ENCODE measurements around the gene SRP68.
"Not testable (repeated sequence)": the region's sequence is repeated elsewhere in the genome, so short reads cannot be mapped to it uniquely, and the experiment has no call there.

Gene SRP68

GRCh38 chr17:76050538-76051467 lies 21.5 kb downstream of the SRP68 start:
- Mint-ChIP-seq H3K4me3 (no peak overlapping the region), H3K4me1 (ENCODE audit: low read depth) (peaks cover 13% of the 10 kb centered on the region), H3K27me3 (ENCODE audit: low read depth) (no peaks in the 10 kb centered on the region), H3K36me3 (ENCODE audit: low read depth) (peaks cover 50% of the 10 kb centered on the region), H3K27ac (no peak overlapping the region), H3K9me3 (no peaks in the 10 kb centered on the region)
- no peak for DNase-seq (ENCODE audit: low spot score)

- no peak for DNase-seq (ENCODE audit: low spot score)
- H3K4me1 Mint-ChIP-seq (ENCODE audit: low read depth), result peaks cover 13% of the 10 kb centered on the region
- no peaks in the 10 kb centered on the region for H3K9me3 Mint-ChIP-seq
- H3K27me3 Mint-ChIP-seq (ENCODE audit: low read depth), result no peaks in the 10 kb centered on the region
- peaks cover 56% of the 10 kb centered on the region for H3K36me3 Mint-ChIP-seq (ENCODE audit: low read depth)
- no peak overlapping the region for H3K4me3 Mint-ChIP-seq
- no peak overlapping the region for H3K27ac Mint-ChIP-seq
Measured at GRCh38 chr17:76049836-76050537, 22.3 kb downstream of the SRP68 start.

- H3K4me1 Mint-ChIP-seq (ENCODE audit: low read depth), result peaks cover 13% of the 10 kb centered on the region
- peak overlapping the region; percentile 58 for H3K27ac Mint-ChIP-seq
- no peak for DNase-seq (ENCODE audit: low spot score)
- no peak overlapping the region for H3K4me3 Mint-ChIP-seq
- no peaks in the 10 kb centered on the region for H3K9me3 Mint-ChIP-seq
- H3K27me3 Mint-ChIP-seq (ENCODE audit: low read depth), result no peaks in the 10 kb centered on the region
- peaks cover 60% of the 10 kb centered on the region for H3K36me3 Mint-ChIP-seq (ENCODE audit: low read depth)
Measured at GRCh38 chr17:76049239-76049638, 23.1 kb downstream of the SRP68 start.

DNA sequence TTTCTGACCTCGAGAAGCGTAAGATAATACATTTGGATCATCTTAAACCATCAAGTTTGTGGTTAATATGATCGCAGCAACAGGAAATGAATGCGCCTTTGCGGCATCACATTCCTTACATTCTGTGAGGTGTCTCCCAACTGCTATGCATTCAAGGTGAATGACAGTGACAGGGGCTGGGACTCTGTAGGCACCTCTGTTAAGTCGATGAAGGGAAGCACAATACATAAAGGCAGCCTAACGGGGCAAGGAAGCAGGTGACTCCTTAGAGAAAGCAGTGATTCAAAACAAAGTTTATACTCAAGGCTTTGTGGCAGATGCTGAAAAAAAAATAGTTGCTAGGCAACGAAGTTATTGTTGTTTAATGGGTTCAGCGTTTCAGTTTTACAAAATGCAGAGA lies 23.6 kb downstream of the SRP68 start:
- Mint-ChIP-seq H3K4me1 (ENCODE audit: low read depth) (peaks cover 8% of the 10 kb centered on the region), H3K4me3 (no peak overlapping the region), H3K9me3 (no peaks in the 10 kb centered on the region), H3K36me3 (ENCODE audit: low read depth) (peaks cover 60% of the 10 kb centered on the region), H3K27me3 (ENCODE audit: low read depth) (no peaks in the 10 kb centered on the region), H3K27ac (peak overlapping the region; percentile 58)
- no peak for DNase-seq (ENCODE audit: low spot score)

GRCh38 chr17:76048025-76048605 lies 24.2 kb downstream of the SRP68 start:
- peaks cover 5% of the 10 kb centered on the region for H3K4me1 Mint-ChIP-seq (ENCODE audit: low read depth)
- H3K36me3 Mint-ChIP-seq (ENCODE audit: low read depth), result peaks cover 59% of the 10 kb centered on the region
- peak overlapping the region; percentile 16 for H3K27ac Mint-ChIP-seq
- no peak overlapping the region for H3K4me3 Mint-ChIP-seq
- H3K9me3 Mint-ChIP-seq, result no peaks in the 10 kb centered on the region
- DNase-seq (ENCODE audit: low spot score), result no peak
- H3K27me3 Mint-ChIP-seq (ENCODE audit: low read depth), result no peaks in the 10 kb centered on the region

- no peaks in the 10 kb centered on the region for H3K27me3 Mint-ChIP-seq (ENCODE audit: low read depth)
- DNase-seq (ENCODE audit: low spot score), result no peak
- no peak overlapping the region for H3K4me3 Mint-ChIP-seq
- H3K9me3 Mint-ChIP-seq, result no peaks in the 10 kb centered on the region
- no peak overlapping the region for H3K27ac Mint-ChIP-seq
- peaks cover 5% of the 10 kb centered on the region for H3K4me1 Mint-ChIP-seq (ENCODE audit: low read depth)
- H3K36me3 Mint-ChIP-seq (ENCODE audit: low read depth), result peaks cover 65% of the 10 kb centered on the region
Measured at GRCh38 chr17:76046064-76046463, 26.3 kb downstream of the SRP68 start.

DNA sequence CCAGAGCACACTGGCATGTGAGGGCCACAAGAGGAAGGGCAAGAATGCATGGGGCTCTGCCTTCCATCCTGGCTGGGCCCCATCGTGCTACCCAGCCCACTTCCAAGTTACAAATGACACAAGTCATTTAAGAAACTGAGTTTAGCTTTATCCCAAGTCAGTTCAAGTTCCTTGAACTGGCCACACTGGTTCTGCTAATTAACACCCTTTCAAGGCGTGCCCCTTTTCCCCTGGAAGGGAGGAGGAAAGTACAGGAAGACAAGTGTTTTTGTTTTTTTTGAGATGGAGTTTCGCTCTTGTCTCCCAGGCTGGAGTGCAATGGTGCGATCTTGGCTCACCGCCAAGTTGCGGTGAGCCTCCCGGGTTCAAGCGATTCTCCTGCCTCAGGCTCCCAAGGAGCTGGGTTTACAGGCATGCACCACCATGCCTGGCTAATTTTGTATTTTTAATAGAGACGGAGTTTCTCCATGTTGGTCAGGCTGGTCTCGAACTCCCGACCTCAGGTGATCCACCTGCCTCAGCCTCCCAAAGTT lies 27.8 kb downstream of the SRP68 start:
- not testable (repeated sequence) for H3K27me3 Mint-ChIP-seq (ENCODE audit: low read depth); DNase-seq (ENCODE audit: low spot score); H3K9me3 Mint-ChIP-seq; H3K4me3 Mint-ChIP-seq; H3K4me1 Mint-ChIP-seq (ENCODE audit: low read depth); H3K27ac Mint-ChIP-seq
- H3K36me3 Mint-ChIP-seq (ENCODE audit: low read depth), result peaks cover 64% of the 10 kb centered on the region

DNA sequence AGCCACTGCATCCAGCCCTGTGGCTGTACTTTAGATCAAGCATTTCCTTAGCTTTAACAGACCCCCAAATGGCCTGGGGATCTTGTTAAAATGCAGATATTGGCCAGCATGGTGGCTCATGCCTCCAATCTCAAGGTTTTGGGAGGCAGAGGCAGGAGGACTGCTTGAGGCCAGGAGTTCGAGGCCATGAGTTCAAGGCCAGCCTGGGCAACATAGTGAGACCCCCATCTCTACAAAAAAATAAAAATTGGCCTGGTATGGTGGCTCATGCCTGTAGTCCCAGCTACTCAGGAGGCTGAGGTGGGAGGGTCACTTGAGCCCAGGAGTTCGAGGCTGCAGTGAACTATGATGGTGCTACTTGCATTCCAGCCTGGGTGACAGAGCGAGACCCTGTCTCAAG lies 29.4 kb downstream of the SRP68 start:
- H3K27ac Mint-ChIP-seq; H3K9me3 Mint-ChIP-seq; H3K4me3 Mint-ChIP-seq; H3K4me1 Mint-ChIP-seq (ENCODE audit: low read depth); DNase-seq (ENCODE audit: low spot score); H3K27me3 Mint-ChIP-seq (ENCODE audit: low read depth): not testable (repeated sequence)
- H3K36me3 Mint-ChIP-seq (ENCODE audit: low read depth), result peaks cover 65% of the 10 kb centered on the region

GRCh38 chr17:76040376-76040775 lies 31.9 kb downstream of the SRP68 start:
- peaks cover 53% of the 10 kb centered on the region for H3K36me3 Mint-ChIP-seq (ENCODE audit: low read depth)

GRCh38 chr17:76039121-76039520 lies 33.2 kb downstream of the SRP68 start:
- DNase-seq (ENCODE audit: low spot score), result no peak
- Mint-ChIP-seq H3K36me3 (ENCODE audit: low read depth) (peaks cover 43% of the 10 kb centered on the region), H3K4me1 (ENCODE audit: low read depth) (peaks cover 3% of the 10 kb centered on the region), H3K4me3 (no peak overlapping the region), H3K27ac (no peak overlapping the region), H3K9me3 (no peaks in the 10 kb centered on the region), H3K27me3 (ENCODE audit: low read depth) (no peaks in the 10 kb centered on the region)

More at GRCh38 chr17:76040376-76040775, 31.9 kb downstream of the SRP68 start:
- DNase-seq (ENCODE audit: low spot score), result no peak
- Mint-ChIP-seq H3K4me1 (ENCODE audit: low read depth) (peaks cover 3% of the 10 kb centered on the region), H3K27ac (no peak overlapping the region), H3K27me3 (ENCODE audit: low read depth) (no peaks in the 10 kb centered on the region), H3K9me3 (no peaks in the 10 kb centered on the region), H3K4me3 (no peak overlapping the region)

GRCh38 chr17:76038050-76038449 lies 34.3 kb downstream of the SRP68 start:
- Mint-ChIP-seq H3K36me3 (ENCODE audit: low read depth) (peaks cover 35% of the 10 kb centered on the region), H3K27ac (no peak overlapping the region), H3K4me3 (no peak overlapping the region), H3K4me1 (ENCODE audit: low read depth) (peaks cover 3% of the 10 kb centered on the region), H3K27me3 (ENCODE audit: low read depth) (no peaks in the 10 kb centered on the region), H3K9me3 (no peaks in the 10 kb centered on the region)
- DNase-seq (ENCODE audit: low spot score), result no peak

- Mint-ChIP-seq H3K27ac (no peak overlapping the region), H3K27me3 (ENCODE audit: low read depth) (no peaks in the 10 kb centered on the region), H3K4me3 (no peak overlapping the region), H3K4me1 (ENCODE audit: low read depth) (peaks cover 3% of the 10 kb centered on the region), H3K9me3 (no peaks in the 10 kb centered on the region), H3K36me3 (ENCODE audit: low read depth) (peaks cover 30% of the 10 kb centered on the region)
- no peak for DNase-seq (ENCODE audit: low spot score)
Measured at GRCh38 chr17:76036497-76037261, 35.6 kb downstream of the SRP68 start.

All from T-helper 2 cell treated with Interferon-gamma antibody and Interleukin-4, amounts not matched to agents 5 μg/mL and 100 μg/mL, for 36 hours (primary cell).